ENCODE measurements around the gene NUP133. TPM values are rescaled to one million over a fixed set of nuclear protein-coding genes. Genes with fewer than 3 reads are reported as not detected.

Gene NUP133
- total and polyA plus RNA-seq, 2 donors (not counting 3 experiments of a cell fraction or from before 2014, with no cell fraction given): 13.4 to 43.2 TPM

DNA sequence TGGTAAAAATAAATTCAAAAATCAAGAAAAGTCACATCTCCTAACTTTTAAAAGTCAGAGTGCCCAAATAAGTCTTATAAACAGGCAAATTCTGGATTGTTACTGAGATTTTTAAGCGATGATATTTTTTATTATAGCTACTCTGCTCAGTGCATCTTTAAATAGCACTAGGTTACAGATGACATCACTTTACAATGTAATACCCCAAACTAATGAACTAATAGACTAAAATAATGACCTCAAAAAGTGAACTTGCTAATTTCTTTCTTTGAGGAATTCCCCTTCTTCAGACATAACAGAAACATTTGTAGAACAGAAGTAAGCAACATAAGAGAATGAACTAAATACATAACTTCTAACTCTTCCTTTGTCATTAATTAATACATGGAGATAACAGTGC, 41.3 kb downstream of the NUP133 start:
- Histone ChIP-seq H3K4me2 (ENCODE audit: insufficient read depth, low read length) (no peak overlapping the region), H3K9me3 (replicated peaks; ENCODE audit: control insufficient read depth, insufficient read depth, low read length) (no peaks in the 10 kb centered on the region), H3K4me1 (ENCODE audit: control insufficient read depth, extremely low read depth, insufficient read depth, low read length) (no peaks in the 10 kb centered on the region), H3K36me3 (ENCODE audit: control insufficient read depth in 2 of 2, extremely low read depth in 1 of 2, insufficient read depth in 2 of 2, low read length in 2 of 2) (peaks cover 15 to 20% of the 10 kb centered on the region in 2 experiments), H3K79me2 (ENCODE audit: control insufficient read depth, insufficient read depth, low read length) (no peaks in the 10 kb centered on the region), H3K27me3 (ENCODE audit: control insufficient read depth in 2 of 2, insufficient read depth in 2 of 2, low read length in 2 of 2) (no peaks in the 10 kb centered on the region), H3K9me1 (replicated peaks; ENCODE audit: control insufficient read depth, extremely low read depth, insufficient read depth, low read length) (no peaks in the 10 kb centered on the region), H3K27ac (ENCODE audit: insufficient read depth, low read depth, low read length) (no peak overlapping the region), H4K20me1 (replicated peaks; ENCODE audit: control insufficient read depth, extremely low read depth, insufficient read depth, low read length) (no peaks in the 10 kb centered on the region), H3K9ac (replicated peaks; ENCODE audit: extremely low read depth, insufficient read depth, low read length) (no peak overlapping the region), H2AFZ (ENCODE audit: low read depth, low read length) (no peak overlapping the region), H3K4me3 (replicated peaks in 1 of 3; ENCODE audit: insufficient read depth in 1 of 3, low read depth in 1 of 3, low read length in 3 of 3) (no peak overlapping the region)
- no peak for DNase-seq (ENCODE audit: low read depth, low spot score)
- ChIA-PET CTCF (interaction anchor here (5.2 kb wide), 1 partner anchor 16 kb away, joined by 31 read pairs; no protein-coding TSS in a partner anchor), POLR2A (no interaction called here)
- dilution Hi-C loops (cut with MboI; ENCODE audit: extremely low pct_ligation_motif_present, low sequenced_read_pairs): no loop called here
- no TSS peak for BruUV-seq (replicated peaks)
- intact Hi-C loops (cut with micrococcal nuclease): no loop called here
- FAIRE-seq: no peak
- no peak for TF ChIP-seq EZH2 (IDR thresholded peaks at IDR 0.05; ENCODE audit: borderline replicate concordance, low read depth, low read length, severe bottlenecking)

DNA sequence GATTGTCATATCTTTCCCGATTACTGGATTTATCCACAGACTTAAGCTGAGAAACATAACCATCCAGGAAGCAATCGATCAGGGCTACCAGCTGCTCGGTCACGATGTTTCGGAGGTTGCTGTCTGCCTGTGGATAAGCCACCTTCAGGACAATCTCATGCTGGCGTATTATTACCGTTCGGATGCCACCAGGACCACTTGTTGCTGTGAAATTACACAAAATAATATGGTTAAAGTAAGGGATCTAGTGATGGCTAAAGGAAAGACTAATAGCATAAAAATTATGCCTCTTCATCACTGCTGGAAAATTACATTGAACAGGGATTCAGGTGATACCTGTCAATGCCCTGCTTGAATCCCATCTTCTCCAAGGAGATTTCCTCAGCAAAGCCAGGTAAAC, 43.5 kb downstream of the NUP133 start:
- Histone ChIP-seq H3K4me2 (ENCODE audit: insufficient read depth, low read length) (no peak overlapping the region), H3K9ac (replicated peaks; ENCODE audit: extremely low read depth, insufficient read depth, low read length) (no peak overlapping the region), H3K27ac (ENCODE audit: insufficient read depth, low read depth, low read length) (no peak overlapping the region), H3K9me3 (replicated peaks; ENCODE audit: control insufficient read depth, insufficient read depth, low read length) (no peaks in the 10 kb centered on the region), H3K27me3 (ENCODE audit: control insufficient read depth in 2 of 2, insufficient read depth in 2 of 2, low read length in 2 of 2) (no peaks in the 10 kb centered on the region), H3K79me2 (ENCODE audit: control insufficient read depth, insufficient read depth, low read length) (no peaks in the 10 kb centered on the region), H3K9me1 (replicated peaks; ENCODE audit: control insufficient read depth, extremely low read depth, insufficient read depth, low read length) (no peaks in the 10 kb centered on the region), H3K4me3 (replicated peaks in 1 of 3; ENCODE audit: insufficient read depth in 1 of 3, low read depth in 1 of 3, low read length in 3 of 3) (no peak overlapping the region), H3K36me3 (ENCODE audit: control insufficient read depth in 2 of 2, extremely low read depth in 1 of 2, insufficient read depth in 2 of 2, low read length in 2 of 2) (peaks cover 15 to 23% of the 10 kb centered on the region in 2 experiments), H3K4me1 (ENCODE audit: control insufficient read depth, extremely low read depth, insufficient read depth, low read length) (no peaks in the 10 kb centered on the region), H2AFZ (ENCODE audit: low read depth, low read length) (no peak overlapping the region), H4K20me1 (replicated peaks; ENCODE audit: control insufficient read depth, extremely low read depth, insufficient read depth, low read length) (no peaks in the 10 kb centered on the region)
- ChIA-PET POLR2A (no interaction called here), CTCF (interaction anchor here (1.3 kb wide), 1 partner anchor 17 kb away, joined by 4 read pairs; no protein-coding TSS in a partner anchor)
- dilution Hi-C loops (cut with MboI; ENCODE audit: extremely low pct_ligation_motif_present, low sequenced_read_pairs) (no loop called here), intact Hi-C loops (cut with micrococcal nuclease) (no loop called here)
- FAIRE-seq (no peak), DNase-seq (ENCODE audit: low read depth, low spot score) (no peak)
- TF ChIP-seq POLR2A (IDR thresholded peaks at IDR 0.05; ENCODE audit: low read depth, low read length) (no peak), EZH2 (IDR thresholded peaks at IDR 0.05; ENCODE audit: borderline replicate concordance, low read depth, low read length, severe bottlenecking) (no peak), JUN (IDR thresholded peaks at IDR 0.05; ENCODE audit: borderline replicate concordance, insufficient read depth, insufficient read length, low read depth) (no peak), MYC (IDR thresholded peaks at IDR 0.05; ENCODE audit: low read depth, low read length) (no peak), MAX (IDR thresholded peaks at IDR 0.05; ENCODE audit: insufficient read depth, insufficient read length) (no peak), GATA2 (IDR thresholded peaks at IDR 0.05; ENCODE audit: insufficient read depth, insufficient read length, low read depth, low read length) (no peak), FOS (IDR thresholded peaks at IDR 0.05; ENCODE audit: borderline replicate concordance, insufficient read depth, low read length) (no peak), POLR2AphosphoS5 (IDR thresholded peaks at IDR 0.05; ENCODE audit: insufficient read depth, low read depth, low read length) (no peak)
- TF ChIP-seq, protein P1, sequence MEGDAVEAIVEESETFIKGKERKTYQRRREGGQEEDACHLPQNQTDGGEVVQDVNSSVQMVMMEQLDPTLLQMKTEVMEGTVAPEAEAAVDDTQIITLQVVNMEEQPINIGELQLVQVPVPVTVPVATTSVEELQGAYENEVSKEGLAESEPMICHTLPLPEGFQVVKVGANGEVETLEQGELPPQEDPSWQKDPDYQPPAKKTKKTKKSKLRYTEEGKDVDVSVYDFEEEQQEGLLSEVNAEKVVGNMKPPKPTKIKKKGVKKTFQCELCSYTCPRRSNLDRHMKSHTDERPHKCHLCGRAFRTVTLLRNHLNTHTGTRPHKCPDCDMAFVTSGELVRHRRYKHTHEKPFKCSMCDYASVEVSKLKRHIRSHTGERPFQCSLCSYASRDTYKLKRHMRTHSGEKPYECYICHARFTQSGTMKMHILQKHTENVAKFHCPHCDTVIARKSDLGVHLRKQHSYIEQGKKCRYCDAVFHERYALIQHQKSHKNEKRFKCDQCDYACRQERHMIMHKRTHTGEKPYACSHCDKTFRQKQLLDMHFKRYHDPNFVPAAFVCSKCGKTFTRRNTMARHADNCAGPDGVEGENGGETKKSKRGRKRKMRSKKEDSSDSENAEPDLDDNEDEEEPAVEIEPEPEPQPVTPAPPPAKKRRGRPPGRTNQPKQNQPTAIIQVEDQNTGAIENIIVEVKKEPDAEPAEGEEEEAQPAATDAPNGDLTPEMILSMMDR (IDR thresholded peaks at IDR 0.05; ENCODE audit: extremely low read depth in 1 of 2, insufficient read depth in 1 of 2, low read depth in 1 of 2, low read length in 2 of 2): no peak
- BruUV-seq (replicated peaks): no TSS peak

Measured in endothelial cell of umbilical vein (primary cell).